Measurements from ENCODE around the gene DIRAS2.

DNA sequence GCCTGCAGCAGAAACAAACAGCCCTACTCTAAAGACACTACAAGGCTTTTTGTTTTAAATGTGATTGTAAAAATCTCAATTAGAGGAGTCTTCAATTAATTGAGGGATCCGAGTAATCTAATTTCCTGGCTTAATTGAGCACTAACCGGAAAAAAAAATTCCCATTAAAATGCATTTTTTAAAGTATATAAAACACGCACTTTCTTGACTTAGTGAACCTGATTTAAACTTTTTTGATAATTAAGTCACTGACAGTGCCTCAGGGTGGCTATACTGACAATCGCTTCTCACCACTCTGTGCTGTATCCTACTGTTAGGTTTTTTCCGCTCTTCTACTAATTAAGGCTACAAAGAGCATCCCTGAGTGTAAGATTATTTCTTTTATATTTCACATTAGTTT, 44.4 kb downstream of the DIRAS2 start:
- no peak for TF ChIP-seq EZH2 (IDR thresholded peaks at IDR 0.05; ENCODE audit: low read length, unreplicated experiment)
- TF ChIP-seq, protein P1, sequence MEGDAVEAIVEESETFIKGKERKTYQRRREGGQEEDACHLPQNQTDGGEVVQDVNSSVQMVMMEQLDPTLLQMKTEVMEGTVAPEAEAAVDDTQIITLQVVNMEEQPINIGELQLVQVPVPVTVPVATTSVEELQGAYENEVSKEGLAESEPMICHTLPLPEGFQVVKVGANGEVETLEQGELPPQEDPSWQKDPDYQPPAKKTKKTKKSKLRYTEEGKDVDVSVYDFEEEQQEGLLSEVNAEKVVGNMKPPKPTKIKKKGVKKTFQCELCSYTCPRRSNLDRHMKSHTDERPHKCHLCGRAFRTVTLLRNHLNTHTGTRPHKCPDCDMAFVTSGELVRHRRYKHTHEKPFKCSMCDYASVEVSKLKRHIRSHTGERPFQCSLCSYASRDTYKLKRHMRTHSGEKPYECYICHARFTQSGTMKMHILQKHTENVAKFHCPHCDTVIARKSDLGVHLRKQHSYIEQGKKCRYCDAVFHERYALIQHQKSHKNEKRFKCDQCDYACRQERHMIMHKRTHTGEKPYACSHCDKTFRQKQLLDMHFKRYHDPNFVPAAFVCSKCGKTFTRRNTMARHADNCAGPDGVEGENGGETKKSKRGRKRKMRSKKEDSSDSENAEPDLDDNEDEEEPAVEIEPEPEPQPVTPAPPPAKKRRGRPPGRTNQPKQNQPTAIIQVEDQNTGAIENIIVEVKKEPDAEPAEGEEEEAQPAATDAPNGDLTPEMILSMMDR (conservative IDR thresholded peaks at IDR 0.05; ENCODE audit: low read depth, low read length) = no peak
